ENCODE results near the gene CAPN15.

The CAPN15 gene

GRCh38 chr16:563072-563644 lies 35.6 kb downstream of the CAPN15 start:
- DNase-seq, result no peak

GRCh38 chr16:564690-565418 lies 37.3 kb downstream of the CAPN15 start:
- no peak for DNase-seq

- DNase-seq, result no peak
These were observed 38.2 kb downstream of the CAPN15 start for GRCh38 chr16:565419-566330.

GRCh38 chr16:566475-567372 lies 39.2 kb downstream of the CAPN15 start, which contains the start of gene NHLRC4:
NHLRC4 (plus strand) TSS chr16:567005; CDS start chr16:568048, 1,043 bp downstream.
- peak; percentile 15 for DNase-seq

GRCh38 chr16:567373-568256 lies 40.1 kb downstream of the CAPN15 start:
- DNase-seq, result no peak

GRCh38 chr16:568401-569258 lies 41.1 kb downstream of the CAPN15 start:
- no peak for DNase-seq

- peak; percentile 22 for DNase-seq
These were observed 42.1 kb downstream of the CAPN15 start, which contains the start of gene PIGQ for GRCh38 chr16:569445-570254. PIGQ (plus strand) TSS chr16:569968; CDS start chr16:574075, 4,107 bp downstream.

GRCh38 chr16:572865-573650 lies 45.5 kb downstream of the CAPN15 start:
- no peak for DNase-seq

- no peak for DNase-seq
These were observed 46.7 kb downstream of the CAPN15 start for GRCh38 chr16:574021-574760.

GRCh38 chr16:575354-576196 lies 48.1 kb downstream of the CAPN15 start:
- no peak for DNase-seq

GRCh38 chr16:576197-576822 lies 48.8 kb downstream of the CAPN15 start:
- no peak for DNase-seq

- no peak for DNase-seq
These were observed 49.3 kb downstream of the CAPN15 start for GRCh38 chr16:576823-577201.

- no peak for DNase-seq
These were observed 50.3 kb downstream of the CAPN15 start for GRCh38 chr16:577796-578195.

- DNase-seq, result no peak
These were observed 50.8 kb downstream of the CAPN15 start for GRCh38 chr16:578232-578869.

- DNase-seq, result no peak
These were observed 51.4 kb downstream of the CAPN15 start for GRCh38 chr16:578870-579405.
